Activated CD8-positive, alpha-beta memory T cell treated with anti-CD3 and anti-CD28 coated beads for 48 hours (primary cell): Measurements from ENCODE around the gene RALGAPA2.
A peak's percentile ranks its signal among the peaks of the same experiment; 100 is the strongest.
"Not testable (repeated sequence)": the region's sequence is repeated elsewhere in the genome, so short reads cannot be mapped to it uniquely, and the experiment has no call there.

ENCODE experiments used
- DNase-seq, 3 experiments: peaks; one replicate each; pipeline ENCODE4 v3.0.0-alpha.2; 2020; ENCODE audit warnings: low read depth in 2 of 3, low spot score in 2 of 3

Gene RALGAPA2

DNA sequence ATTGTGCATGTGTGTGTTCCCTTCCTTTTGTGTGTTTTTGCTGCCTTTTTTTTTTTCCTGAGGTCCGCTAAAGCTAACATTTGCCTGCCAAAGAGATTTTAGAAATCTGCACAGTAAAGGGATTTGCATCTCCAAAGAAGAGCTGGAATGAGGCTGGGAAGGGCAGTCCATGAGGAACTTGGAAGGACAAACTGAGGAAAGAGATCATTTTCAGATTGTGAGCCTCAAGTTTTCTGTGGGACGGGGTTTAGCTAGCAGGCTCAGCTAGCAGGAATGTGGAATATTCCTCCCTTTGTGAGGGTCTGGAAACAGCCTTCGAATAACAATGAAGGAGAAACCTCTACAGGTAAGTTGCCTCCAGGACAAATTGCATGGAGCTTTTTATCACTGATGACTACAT lies 340.8 kb downstream of the RALGAPA2 start:
- DNase-seq = no peak

DNA sequence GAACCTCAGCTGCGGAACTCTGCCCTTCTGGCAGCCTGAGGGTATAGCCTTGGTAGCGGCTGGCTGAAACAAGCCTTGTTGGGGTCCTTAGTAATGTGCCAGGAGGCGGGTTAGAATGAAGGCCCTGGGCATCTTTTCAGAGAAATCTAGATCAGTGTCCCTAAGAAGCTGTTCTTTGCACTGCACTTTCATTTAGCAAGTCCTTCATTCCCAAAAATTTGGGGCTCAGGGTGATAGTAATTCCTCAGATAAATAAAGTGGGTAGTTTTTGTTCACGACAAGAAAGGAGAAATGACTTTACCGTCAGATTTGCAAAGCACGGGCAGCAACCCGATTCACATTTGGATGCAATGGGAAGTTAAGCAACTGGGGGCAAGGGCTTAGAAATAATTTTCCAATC lies 341.4 kb downstream of the RALGAPA2 start:
- DNase-seq = no peak

DNA sequence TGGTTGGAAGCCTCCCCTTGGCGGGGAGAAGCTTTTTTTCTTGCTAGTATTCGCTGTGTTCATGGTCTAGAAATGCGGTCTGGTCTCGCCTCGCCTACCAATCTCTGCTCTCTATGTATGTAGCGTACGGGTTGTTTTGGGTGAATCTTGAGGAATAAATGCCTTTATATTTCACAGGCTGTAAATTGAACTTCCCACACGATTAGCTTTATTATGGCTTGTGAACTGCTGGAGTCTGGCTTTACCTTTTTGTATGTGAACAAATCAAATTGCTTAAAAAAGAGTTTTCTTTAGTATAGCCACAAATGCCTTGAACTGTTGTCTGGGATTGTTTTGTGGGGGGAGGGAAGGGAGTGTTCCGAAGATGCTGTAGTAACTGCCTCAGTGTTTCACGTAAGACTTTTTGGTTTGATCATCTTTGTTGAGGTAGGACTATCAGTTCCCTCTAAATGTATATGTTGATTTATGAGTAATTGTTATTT lies 342.3 kb downstream of the RALGAPA2 start:
- no peak for DNase-seq

DNA sequence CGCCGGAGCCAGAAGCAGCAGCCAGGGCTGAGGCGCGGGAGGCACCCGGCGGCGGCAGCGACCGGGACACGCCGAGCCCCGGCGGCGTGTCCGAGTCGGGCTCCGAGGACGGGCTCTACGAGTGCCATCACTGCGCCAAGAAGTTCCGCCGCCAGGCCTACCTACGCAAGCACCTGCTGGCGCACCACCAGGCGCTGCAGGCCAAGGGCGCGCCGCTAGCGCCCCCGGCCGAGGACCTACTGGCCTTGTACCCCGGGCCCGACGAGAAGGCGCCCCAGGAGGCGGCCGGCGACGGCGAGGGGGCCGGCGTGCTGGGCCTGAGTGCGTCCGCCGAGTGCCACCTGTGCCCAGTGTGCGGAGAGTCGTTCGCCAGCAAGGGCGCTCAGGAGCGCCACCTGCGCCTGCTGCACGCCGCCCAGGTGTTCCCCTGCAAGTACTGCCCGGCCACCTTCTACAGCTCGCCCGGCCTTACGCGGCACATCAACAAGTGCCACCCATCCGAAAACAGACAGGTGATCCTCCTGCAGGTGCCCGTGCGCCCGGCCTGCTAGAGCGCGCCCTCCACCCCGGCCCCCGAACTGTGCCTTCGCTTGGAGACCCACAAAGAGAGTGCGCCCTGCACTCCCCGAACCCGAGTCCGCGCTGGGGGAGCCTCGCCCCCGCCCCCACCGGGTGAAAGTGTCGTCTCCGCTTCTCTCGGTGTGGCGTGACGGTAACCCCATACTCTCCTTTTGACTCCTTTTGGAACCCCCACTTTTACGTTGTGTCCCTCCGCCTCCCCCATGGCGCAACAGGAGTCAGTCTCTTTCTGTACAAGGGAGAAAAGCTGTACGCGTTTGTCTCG lies 343.0 kb downstream of the RALGAPA2 start:
- DNase-seq = peak in 1 of 3 experiments; percentile 11

DNA sequence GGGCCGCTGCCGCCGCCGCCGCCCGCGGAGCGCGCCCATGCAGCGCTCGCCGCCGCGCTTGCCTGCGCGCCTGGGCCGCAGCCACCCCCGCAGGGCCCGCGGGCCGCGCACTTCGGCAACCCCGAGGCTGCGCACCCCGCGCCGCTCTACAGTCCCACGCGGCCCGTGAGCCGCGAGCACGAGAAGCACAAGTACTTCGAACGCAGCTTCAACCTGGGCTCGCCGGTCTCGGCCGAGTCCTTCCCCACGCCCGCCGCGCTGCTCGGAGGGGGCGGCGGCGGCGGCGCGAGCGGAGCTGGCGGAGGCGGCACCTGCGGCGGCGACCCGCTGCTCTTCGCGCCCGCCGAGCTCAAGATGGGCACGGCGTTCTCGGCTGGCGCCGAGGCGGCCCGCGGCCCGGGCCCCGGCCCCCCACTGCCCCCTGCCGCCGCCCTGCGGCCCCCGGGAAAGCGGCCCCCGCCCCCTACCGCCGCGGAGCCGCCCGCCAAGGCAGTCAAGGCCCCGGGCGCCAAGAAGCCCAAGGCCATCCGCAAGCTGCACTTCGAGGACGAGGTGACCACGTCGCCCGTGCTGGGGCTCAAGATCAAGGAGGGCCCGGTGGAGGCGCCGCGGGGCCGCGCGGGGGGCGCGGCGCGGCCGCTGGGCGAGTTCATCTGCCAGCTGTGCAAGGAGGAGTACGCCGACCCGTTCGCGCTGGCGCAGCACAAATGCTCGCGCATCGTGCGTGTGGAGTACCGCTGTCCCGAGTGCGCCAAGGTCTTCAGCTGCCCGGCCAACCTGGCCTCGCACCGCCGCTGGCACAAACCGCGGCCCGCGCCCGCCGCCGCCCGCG lies 343.8 kb downstream of the RALGAPA2 start:
- DNase-seq = peak in 1 of 3 experiments; percentile 13

DNA sequence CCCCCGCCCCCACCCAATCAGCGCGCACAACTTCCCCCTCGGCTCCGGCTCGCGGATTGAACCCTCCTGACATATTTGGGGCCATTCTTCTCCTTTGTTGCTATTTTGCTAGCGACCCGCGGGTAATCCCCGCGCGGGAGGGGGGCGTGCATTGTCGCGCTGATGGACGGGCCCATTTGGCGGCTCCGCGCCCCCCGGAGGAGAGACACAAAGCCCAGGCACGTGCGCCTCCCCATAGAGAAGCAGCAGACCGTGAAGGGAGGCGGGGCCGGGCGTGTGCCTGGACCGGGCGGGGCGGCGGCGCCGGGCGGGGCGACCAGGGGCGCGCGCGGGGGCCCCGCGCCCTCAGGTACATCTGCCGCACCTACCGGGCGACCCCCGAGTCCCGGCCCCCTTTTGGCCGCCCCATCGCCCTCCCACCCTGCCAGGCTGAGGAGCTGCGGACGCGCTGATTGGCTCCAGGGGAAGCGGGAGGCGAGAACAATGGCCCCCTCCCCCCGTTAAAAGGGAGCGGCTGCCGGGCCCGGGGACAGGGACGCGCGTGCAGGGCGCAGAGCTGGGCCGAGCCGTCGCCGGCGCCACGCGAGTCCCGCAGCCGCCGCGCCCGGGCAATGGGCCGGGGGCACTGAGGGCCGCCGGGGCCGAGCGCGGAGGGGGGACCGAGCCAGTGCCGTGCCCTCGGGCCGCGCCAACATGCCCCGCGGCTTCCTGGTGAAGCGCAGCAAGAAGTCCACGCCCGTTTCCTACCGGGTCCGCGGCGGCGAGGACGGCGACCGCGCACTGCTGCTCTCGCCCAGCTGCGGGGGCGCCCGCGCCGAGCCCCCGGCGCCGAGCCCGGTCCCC lies 344.6 kb downstream of the RALGAPA2 start, which contains the start of gene INSM1:
Gene INSM1 (plus strand): TSS at position 530 of the 843 bp plus-strand sequence. CDS start 164 bp downstream, at position 694.
- peak in 1 of 3 experiments; percentile 6 for DNase-seq

DNA sequence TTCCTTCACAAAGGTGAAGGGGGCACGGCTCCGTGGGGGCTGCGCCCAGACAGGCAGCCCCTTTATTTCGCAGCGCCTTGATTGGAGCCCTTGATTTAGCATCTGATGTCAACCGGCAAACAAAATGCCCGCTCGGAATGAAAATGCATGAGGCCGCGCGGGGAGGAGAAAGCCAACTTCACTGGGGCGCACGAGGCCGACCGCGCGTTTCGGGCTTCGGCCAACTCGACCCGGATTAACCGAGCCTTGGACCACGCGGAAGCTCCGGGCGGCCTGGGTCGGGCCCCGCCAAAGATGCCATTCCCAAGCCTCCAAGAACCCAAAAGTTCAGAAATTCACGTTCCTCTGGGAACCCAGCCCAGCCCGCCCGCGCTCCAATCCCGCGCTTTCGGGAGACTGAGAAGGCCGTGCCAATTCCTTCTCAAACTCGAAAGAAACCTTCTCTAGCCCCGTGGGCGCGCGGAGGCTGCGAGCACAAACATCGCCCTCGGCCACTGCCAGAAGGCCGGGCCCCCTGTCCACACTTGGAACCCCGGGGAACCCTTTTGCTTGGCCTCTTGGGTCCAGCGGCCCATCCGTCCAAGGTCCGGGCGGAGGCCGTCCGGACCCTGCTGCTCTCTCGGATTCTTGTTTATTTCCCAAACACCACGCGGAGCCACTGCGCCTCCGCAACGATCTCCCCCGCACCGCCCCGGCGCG lies 345.4 kb downstream of the RALGAPA2 start:
- no peak for DNase-seq

GRCh38 chr20:20366551-20366875 lies 345.9 kb downstream of the RALGAPA2 start:
- no peak for DNase-seq

- no peak for DNase-seq
Observed at GRCh38 chr20:20365480-20366161, 346.8 kb downstream of the RALGAPA2 start.

DNA sequence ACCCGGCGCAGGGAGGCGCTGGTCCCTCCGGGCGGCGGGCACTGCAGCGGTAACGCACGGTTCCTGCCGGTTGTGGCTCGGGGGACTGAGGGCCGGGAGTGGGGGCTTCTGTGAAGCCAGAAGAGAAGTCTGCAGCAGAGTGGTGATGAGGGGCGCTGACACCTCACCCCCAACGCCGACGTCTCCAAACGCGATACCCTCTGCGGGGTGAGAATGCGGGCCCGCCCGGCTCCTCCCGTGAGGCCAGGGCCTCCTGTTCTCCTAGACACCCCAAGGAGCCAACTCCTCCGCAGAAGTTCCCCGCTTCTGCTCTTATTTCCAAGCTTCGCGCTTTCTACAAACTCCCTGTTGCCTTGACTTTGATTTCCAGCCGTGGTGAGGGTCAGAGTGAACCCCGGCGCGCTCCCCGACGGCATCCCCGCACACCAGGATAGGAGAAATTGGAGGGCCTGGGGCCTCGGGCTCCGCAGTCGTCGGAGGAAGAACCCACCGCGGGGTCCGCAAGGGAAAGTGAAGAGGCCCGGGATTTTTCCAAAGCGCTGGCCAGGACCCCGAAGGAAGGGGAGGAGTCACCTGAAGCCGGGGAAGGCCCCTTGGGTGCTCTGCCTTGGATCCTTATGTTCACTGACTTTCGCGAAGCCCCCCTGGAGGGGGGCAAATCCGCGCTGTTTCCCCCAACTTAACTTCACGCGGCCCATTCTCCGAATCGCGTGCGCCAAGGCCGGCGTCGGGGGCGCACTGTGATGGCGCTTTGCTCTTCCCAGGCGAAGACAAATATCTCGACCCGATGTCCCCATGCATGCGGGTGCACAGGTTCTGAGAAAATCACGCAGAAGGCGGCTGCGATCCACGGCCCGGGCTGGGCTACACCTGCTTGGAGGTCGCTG lies 347.6 kb downstream of the RALGAPA2 start:
- DNase-seq = no peak

GRCh38 chr20:20363799-20364592 lies 348.4 kb downstream of the RALGAPA2 start:
- peak in 1 of 3 experiments; percentile 7 for DNase-seq

DNA sequence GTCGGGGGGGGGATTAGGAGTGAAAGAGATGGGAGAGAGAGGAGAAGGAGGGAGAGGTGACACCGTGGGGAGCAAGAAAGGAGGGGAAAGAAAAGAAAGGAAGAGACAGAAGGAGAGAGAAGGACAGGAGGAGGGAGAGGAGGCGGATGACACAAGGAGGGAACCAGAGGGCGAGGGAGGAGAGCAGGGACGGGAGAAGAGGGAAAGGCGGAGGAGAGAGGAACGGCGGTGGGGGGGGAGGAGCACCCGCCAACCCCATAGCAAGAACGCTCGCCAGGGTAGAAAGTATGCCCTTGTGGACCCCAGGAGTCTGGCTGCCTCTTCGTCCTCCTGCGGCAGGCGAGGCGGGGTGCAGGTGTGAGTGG lies 349.0 kb downstream of the RALGAPA2 start:
- no peak for DNase-seq

- no peak for DNase-seq
Observed at GRCh38 chr20:20362774-20363433, 349.5 kb downstream of the RALGAPA2 start.

- DNase-seq = no peak
Observed at GRCh38 chr20:20360464-20360863, 352.0 kb downstream of the RALGAPA2 start.

GRCh38 chr20:20359628-20360027 lies 352.8 kb downstream of the RALGAPA2 start:
- DNase-seq = no peak

- DNase-seq = no peak
Observed at GRCh38 chr20:20358801-20359200, 353.6 kb downstream of the RALGAPA2 start.

- DNase-seq = not testable (repeated sequence)
Observed at GRCh38 chr20:20355503-20355902, 356.9 kb downstream of the RALGAPA2 start.

DNA sequence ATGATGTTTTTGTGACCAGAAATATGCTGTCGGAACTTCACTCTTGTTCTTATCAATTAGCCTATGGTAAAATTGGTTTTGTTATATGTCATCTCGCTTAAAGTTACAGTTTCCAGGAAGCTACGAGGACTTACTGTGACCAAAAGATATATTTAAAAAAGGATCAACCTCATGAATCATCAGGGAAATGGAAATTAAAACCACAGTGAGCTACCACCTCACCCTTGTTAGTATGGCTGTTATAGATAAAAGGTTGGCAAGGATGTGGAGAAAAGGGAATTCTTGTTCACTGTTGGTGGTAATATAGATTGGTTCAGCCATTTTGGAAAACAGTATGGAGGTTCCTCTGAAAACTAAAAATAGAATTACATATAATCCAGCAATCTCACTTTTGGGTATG lies 358.9 kb downstream of the RALGAPA2 start:
- DNase-seq = no peak
